Measurements from ENCODE around the gene TRAK2.

TRAK2 gene

DNA sequence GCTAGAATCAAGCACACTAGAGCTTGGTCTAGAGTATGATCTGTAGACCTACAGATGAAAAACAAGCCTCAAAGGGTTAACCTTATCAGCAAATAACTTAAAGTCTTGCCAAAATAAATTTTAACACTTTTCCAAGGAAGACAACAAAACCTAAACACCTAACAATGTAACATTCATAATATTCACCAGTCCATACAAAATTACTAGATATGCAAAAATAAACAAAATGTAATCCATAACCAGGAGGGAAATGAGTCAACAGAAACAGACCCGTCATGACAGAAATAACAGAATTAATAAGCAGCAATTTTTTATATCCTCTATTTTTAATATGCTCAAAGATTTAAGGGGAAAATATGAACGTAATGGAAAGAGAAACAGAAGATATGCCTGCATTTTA lies 36.1 kb downstream of the TRAK2 start:
- Histone ChIP-seq H3K27ac (ENCODE audit: low read length) (no peak overlapping the region), H3K9me3 (ENCODE audit: insufficient read depth, low read length) (no peaks in the 10 kb centered on the region), H3K4me1 (ENCODE audit: low read length) (peaks cover 6% of the 10 kb centered on the region)

DNA sequence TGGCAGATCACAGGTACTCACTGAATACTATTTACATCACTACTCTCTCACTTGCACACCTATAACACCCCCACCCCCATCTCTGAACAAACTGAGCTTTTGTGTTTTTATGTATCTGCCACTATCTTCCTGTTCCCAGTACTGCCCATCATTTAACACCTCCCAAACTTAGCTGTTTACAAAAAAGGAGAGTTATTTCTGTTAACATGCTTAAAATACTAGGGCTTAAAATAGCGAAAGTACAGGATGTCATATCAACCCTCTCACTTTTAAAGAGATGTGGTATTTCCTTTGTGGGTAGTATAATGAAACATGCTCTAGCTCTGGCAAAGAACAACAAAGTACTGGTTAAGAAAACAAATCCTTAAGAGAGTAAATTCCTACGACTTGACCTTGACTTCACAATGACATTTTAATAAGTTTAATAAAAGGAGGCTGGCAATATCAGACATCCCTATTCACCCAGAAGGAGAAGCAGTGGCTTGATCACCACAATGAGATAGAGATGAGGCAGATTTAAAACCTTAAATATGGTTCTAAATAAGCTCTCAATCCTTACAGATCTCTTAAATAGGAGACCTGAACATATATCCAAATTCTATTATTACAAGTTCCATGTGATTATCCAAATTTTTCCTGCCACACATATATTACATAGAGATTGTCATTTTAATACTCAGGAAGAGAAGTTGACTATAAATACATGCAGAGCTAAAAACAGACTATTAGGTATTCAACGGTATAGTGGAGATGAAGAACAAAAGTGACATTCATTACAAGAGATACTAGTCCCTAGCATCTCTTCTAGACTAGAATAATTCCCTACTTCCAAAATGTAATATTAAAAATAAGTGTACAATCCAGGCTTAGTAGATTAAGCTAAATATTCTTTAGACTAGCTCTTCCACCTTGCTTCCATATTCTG lies 36.9 kb downstream of the TRAK2 start:
- Histone ChIP-seq H4K20me1 (ENCODE audit: insufficient read depth, low read length) (no peaks in the 10 kb centered on the region), H3K27ac (ENCODE audit: low read length) (no peak overlapping the region), H2AFZ (ENCODE audit: low read depth, low read length) (no peak overlapping the region), H3K4me3 (ENCODE audit: low read length) (no peak overlapping the region), H3K79me2 (ENCODE audit: low read length) (no peaks in the 10 kb centered on the region), H3K9me3 (ENCODE audit: insufficient read depth, low read length) (no peaks in the 10 kb centered on the region), H3K4me2 (ENCODE audit: low read length) (no peak overlapping the region), H3K27me3 (ENCODE audit: low read depth, low read length) (no peaks in the 10 kb centered on the region), H3K9ac (ENCODE audit: low read length) (no peak overlapping the region), H3K4me1 (ENCODE audit: low read length) (0 out of 2 replicates have a peak, but pooled peaks cover 3% of the 10 kb centered on the region), H3K36me3 (replicated peaks; ENCODE audit: low read depth, low read length) (no peaks in the 10 kb centered on the region)
- TF ChIP-seq, protein P1, sequence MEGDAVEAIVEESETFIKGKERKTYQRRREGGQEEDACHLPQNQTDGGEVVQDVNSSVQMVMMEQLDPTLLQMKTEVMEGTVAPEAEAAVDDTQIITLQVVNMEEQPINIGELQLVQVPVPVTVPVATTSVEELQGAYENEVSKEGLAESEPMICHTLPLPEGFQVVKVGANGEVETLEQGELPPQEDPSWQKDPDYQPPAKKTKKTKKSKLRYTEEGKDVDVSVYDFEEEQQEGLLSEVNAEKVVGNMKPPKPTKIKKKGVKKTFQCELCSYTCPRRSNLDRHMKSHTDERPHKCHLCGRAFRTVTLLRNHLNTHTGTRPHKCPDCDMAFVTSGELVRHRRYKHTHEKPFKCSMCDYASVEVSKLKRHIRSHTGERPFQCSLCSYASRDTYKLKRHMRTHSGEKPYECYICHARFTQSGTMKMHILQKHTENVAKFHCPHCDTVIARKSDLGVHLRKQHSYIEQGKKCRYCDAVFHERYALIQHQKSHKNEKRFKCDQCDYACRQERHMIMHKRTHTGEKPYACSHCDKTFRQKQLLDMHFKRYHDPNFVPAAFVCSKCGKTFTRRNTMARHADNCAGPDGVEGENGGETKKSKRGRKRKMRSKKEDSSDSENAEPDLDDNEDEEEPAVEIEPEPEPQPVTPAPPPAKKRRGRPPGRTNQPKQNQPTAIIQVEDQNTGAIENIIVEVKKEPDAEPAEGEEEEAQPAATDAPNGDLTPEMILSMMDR (IDR thresholded peaks at IDR 0.05; ENCODE audit: low read depth, low read length): no peak

More for the DNA sequence above, 36.1 kb downstream of the TRAK2 start:
- no peak overlapping the region for H3K9ac ChIP-seq (ENCODE audit: low read length)
- H4K20me1 ChIP-seq (ENCODE audit: insufficient read depth, low read length): no peaks in the 10 kb centered on the region
- H3K4me3 ChIP-seq (ENCODE audit: low read length): no peak overlapping the region
- no peaks in the 10 kb centered on the region for H3K27me3 ChIP-seq (ENCODE audit: low read depth, low read length)
- H3K79me2 ChIP-seq (ENCODE audit: low read length): no peaks in the 10 kb centered on the region
- TF ChIP-seq EZH2phosphoT487 (IDR thresholded peaks at IDR 0.05; ENCODE audit: low read depth): no peak
- TF ChIP-seq, protein P1 (IDR thresholded peaks at IDR 0.05; ENCODE audit: low read depth, low read length): no peak
- H3K4me2 ChIP-seq (ENCODE audit: low read length): no peak overlapping the region
- no peak overlapping the region for H2AFZ ChIP-seq (ENCODE audit: low read depth, low read length)
- H3K36me3 ChIP-seq (replicated peaks; ENCODE audit: low read depth, low read length): no peaks in the 10 kb centered on the region

DNA sequence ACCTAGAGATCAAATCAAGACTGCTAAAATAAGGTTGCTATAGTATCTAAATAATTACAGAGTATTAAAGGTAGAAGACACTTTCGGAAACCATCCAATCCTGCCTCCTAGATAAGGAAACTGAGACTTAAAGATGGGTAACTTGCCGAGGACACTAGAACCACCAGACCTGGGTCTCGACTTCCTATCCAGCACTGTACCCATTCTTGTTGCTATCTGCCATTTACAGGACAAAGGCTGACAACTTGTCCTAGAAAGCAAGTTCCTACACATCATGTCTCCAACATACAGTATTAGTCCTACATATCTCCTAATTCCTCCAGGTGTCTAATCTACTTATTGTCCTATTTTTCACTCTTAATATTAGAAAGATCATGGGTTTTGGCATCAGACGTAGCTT lies 37.7 kb downstream of the TRAK2 start:
- no peaks in the 10 kb centered on the region for H3K9me3 ChIP-seq (ENCODE audit: insufficient read depth, low read length)
- 0 out of 2 replicates have a peak, but pooled peaks cover 3% of the 10 kb centered on the region for H3K4me1 ChIP-seq (ENCODE audit: low read length)
- H4K20me1 ChIP-seq (ENCODE audit: insufficient read depth, low read length): no peaks in the 10 kb centered on the region
- no peaks in the 10 kb centered on the region for H3K36me3 ChIP-seq (replicated peaks; ENCODE audit: low read depth, low read length)
- no peak overlapping the region for H3K4me2 ChIP-seq (ENCODE audit: low read length)
- no peak for TF ChIP-seq EZH2phosphoT487 (IDR thresholded peaks at IDR 0.05; ENCODE audit: low read depth)
- TF ChIP-seq, protein P1 (IDR thresholded peaks at IDR 0.05; ENCODE audit: low read depth, low read length): no peak
- no peak overlapping the region for H3K27ac ChIP-seq (ENCODE audit: low read length)
- no peak overlapping the region for H2AFZ ChIP-seq (ENCODE audit: low read depth, low read length)
- H3K4me3 ChIP-seq (ENCODE audit: low read length): no peak overlapping the region
- H3K9ac ChIP-seq (ENCODE audit: low read length): no peak overlapping the region
- no peaks in the 10 kb centered on the region for H3K79me2 ChIP-seq (ENCODE audit: low read length)
- H3K27me3 ChIP-seq (ENCODE audit: low read depth, low read length): no peaks in the 10 kb centered on the region

DNA sequence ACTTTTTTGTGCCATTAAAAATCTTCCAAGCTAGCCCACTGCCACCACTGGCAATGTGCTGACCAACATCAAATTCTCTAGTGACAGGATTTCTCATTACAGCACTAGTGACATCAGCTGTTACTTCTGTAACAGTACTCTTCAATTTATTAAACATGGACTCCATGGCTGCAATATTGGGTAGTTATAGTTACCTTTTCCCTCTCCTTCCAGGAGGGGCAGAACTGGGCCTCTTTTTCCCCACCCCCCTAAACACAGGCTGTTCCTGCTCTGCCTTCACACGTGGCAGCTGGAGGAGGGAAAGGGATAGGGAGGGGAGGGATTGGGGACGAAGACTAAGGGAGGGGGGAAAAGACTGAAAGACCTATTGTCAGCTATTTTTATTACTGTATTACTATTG lies 38.1 kb downstream of the TRAK2 start:
- H3K4me3 ChIP-seq (ENCODE audit: low read length): no peak overlapping the region
- H3K4me2 ChIP-seq (ENCODE audit: low read length): no peak overlapping the region
- H3K27ac ChIP-seq (ENCODE audit: low read length): no peak overlapping the region

More for the DNA sequence above, 38.1 kb downstream of the TRAK2 start:
- no peaks in the 10 kb centered on the region for H3K79me2 ChIP-seq (ENCODE audit: low read length)
- TF ChIP-seq EZH2phosphoT487 (IDR thresholded peaks at IDR 0.05; ENCODE audit: low read depth): no peak
- TF ChIP-seq, protein P1 (IDR thresholded peaks at IDR 0.05; ENCODE audit: low read depth, low read length): no peak
- no peak overlapping the region for H2AFZ ChIP-seq (ENCODE audit: low read depth, low read length)
- 0 out of 2 replicates have a peak, but pooled peaks cover 3% of the 10 kb centered on the region for H3K4me1 ChIP-seq (ENCODE audit: low read length)
- no peaks in the 10 kb centered on the region for H3K9me3 ChIP-seq (ENCODE audit: insufficient read depth, low read length)
- H3K27me3 ChIP-seq (ENCODE audit: low read depth, low read length): no peaks in the 10 kb centered on the region
- no peaks in the 10 kb centered on the region for H4K20me1 ChIP-seq (ENCODE audit: insufficient read depth, low read length)
- H3K36me3 ChIP-seq (replicated peaks; ENCODE audit: low read depth, low read length): no peaks in the 10 kb centered on the region
- H3K9ac ChIP-seq (ENCODE audit: low read length): no peak overlapping the region
